MM.1S (cell line): Measurements from ENCODE around the gene PPOX.

Source experiments
- DNase-seq: peaks from one replicate; pipeline ENCODE4 v3.0.0-alpha.2; 2015
- H2AFZ ChIP-seq: fragments of 300-600 bp; sonication (generic); 2 replicates; pipeline ENCODE4 v1.6.0; 2016; ENCODE audit warnings: antibody characterized with exemption, low read length
- H3F3A ChIP-seq: fragments of 300-600 bp; sonication (generic); 2 replicates; pipeline ENCODE4 v1.6.1; 2016; ENCODE audit warnings: mild to moderate bottlenecking, antibody characterized with exemption, low read length, moderate library complexity, mixed read lengths; ENCODE audit not compliant: insufficient read depth
- H3K27ac ChIP-seq: fragments of 300-600 bp; sonication (generic); 2 replicates; pipeline ENCODE4 v1.5.1; 2016; ENCODE audit warnings: mild to moderate bottlenecking, low read length
- H3K27me3 ChIP-seq: fragments of 300-600 bp; sonication (generic); replicated peaks from 2 replicates; pipeline ENCODE4 v1.6.0; 2016; ENCODE audit warnings: low read length; ENCODE audit not compliant: insufficient read depth
- H3K36me3 ChIP-seq: fragments of 300-600 bp; sonication (generic); replicated peaks from 2 replicates; pipeline ENCODE4 v1.6.1; 2016; ENCODE audit warnings: mild to moderate bottlenecking, low read length, mixed read lengths; ENCODE audit not compliant: insufficient read depth
- H3K4me1 ChIP-seq: fragments of 300-600 bp; sonication (generic); 2 replicates; pipeline ENCODE4 v1.6.1; 2016; ENCODE audit warnings: low read length, mixed read lengths
- H3K4me2 ChIP-seq: fragments of 300-600 bp; sonication (generic); 2 replicates; pipeline ENCODE4 v1.6.0; 2016; ENCODE audit warnings: low read depth, low read length
- H3K4me3 ChIP-seq: fragments of 300-600 bp; sonication (generic); 2 replicates; pipeline ENCODE4 v1.5.1; 2016; ENCODE audit warnings: low read length, mixed read lengths
- H3K79me2 ChIP-seq: fragments of 300-600 bp; sonication (generic); 2 replicates; pipeline ENCODE4 v1.6.1; 2016; ENCODE audit warnings: mixed run types, low read length, mixed read lengths
- H3K9ac ChIP-seq: fragments of 300-600 bp; sonication (generic); 2 replicates; pipeline ENCODE4 v1.6.1; 2016; ENCODE audit warnings: low read length, mixed read lengths
- H3K9me2 ChIP-seq: fragments of 300-600 bp; sonication (generic); replicated peaks from 2 replicates; pipeline ENCODE4 v1.6.1; 2016; ENCODE audit warnings: mild to moderate bottlenecking, low read length, mixed read lengths; ENCODE audit not compliant: insufficient read depth
- H3K9me3 ChIP-seq: fragments of 300-600 bp; sonication (generic); replicated peaks from 2 replicates; pipeline ENCODE4 v1.6.1; 2016; ENCODE audit warnings: mild to moderate bottlenecking, low read length, mixed read lengths; ENCODE audit not compliant: insufficient read depth
- H4K20me1 ChIP-seq: fragments of 300-600 bp; sonication (generic); 2 replicates; pipeline ENCODE4 v1.6.1; 2016; ENCODE audit warnings: mild to moderate bottlenecking, low read length, moderate library complexity, mixed read lengths; ENCODE audit not compliant: insufficient read depth
- CTCF ChIP-seq: fragments of 300-600 bp; sonication (generic); IDR thresholded peaks from 2 replicates; pipeline ENCODE4 v1.5.1; 2016; ENCODE audit warnings: antibody characterized with exemption, low read length, mixed read lengths
- EZH2 ChIP-seq: fragments of 300-600 bp; sonication (generic); optimal IDR thresholded peaks from 2 replicates; pipeline ENCODE3; 2017; ENCODE audit warnings: low read depth, mild to moderate bottlenecking, antibody characterized with exemption, low read length, mixed read lengths
- EZH2phosphoT487 ChIP-seq: fragments of 300-600 bp; sonication (generic); IDR thresholded peaks from 2 replicates; pipeline ENCODE4 v1.6.1; 2018; ENCODE audit warnings: antibody characterized with exemption, low read length

The PPOX gene

DNA sequence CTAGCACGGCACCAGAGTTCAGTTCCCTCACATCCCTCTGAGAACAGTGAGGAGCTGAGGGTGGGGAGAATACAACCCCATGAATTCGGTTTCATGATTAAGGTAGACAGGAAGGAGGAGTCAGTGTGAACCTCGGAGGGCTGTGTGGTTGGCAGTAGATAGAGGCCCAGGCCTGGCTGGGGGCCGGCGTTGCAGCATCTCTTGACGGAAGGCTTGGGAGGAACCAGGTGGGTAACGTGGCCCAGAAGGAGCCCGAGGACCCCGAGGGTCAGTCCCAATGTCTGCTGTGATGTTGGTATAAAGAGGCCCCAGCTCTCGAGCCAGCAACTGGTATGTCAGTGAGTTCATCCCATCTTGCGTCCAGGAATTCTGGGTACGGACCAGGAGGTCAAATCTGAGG is 5.5 kb downstream of the PPOX start:
- H3F3A ChIP-seq: peaks cover 46% of the 10 kb centered on the region
- H3K4me1 ChIP-seq: peaks cover 34% of the 10 kb centered on the region
- H3K36me3 ChIP-seq: peaks cover 43% of the 10 kb centered on the region
- H3K9me2 ChIP-seq: no peaks in the 10 kb centered on the region
- H4K20me1 ChIP-seq: 0 out of 2 replicates have a peak, but pooled peaks cover 6% of the 10 kb centered on the region
- H3K9ac ChIP-seq: no peak overlapping the region
- no peak for DNase-seq
- peaks cover 61% of the 10 kb centered on the region for H3K79me2 ChIP-seq
- H3K4me2 ChIP-seq: no peak overlapping the region
- no peaks in the 10 kb centered on the region for H3K9me3 ChIP-seq
- H2AFZ ChIP-seq: no peak overlapping the region
- no peak overlapping the region for H3K4me3 ChIP-seq
- no peak for TF ChIP-seq EZH2
- TF ChIP-seq EZH2phosphoT487: no peak
- TF ChIP-seq CTCF: no peak
- no peaks in the 10 kb centered on the region for H3K27me3 ChIP-seq
- H3K27ac ChIP-seq: no peak overlapping the region

DNA sequence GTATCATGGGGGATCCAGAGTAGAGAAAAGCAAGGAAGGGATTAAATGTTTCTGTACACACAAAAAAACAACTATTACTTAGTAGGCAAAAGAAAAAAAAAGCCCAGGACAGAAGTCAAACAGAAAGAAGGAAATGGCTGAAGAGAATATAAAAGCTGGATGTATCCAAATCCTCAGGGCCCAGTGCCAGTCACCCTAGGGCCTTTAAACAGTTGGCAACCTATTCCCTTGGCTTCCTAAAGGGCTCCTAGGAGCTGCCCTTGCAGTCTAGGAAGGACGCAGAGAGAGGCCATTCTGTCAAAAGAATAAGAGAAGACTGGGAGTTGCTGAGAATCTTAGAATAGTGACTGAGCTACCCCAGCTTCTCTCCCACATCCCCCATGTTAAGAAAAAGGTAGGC is 6.1 kb downstream of the PPOX start:
- Histone ChIP-seq H3K4me2 (no peak overlapping the region), H3K9me2 (no peaks in the 10 kb centered on the region), H3K9me3 (no peaks in the 10 kb centered on the region), H3F3A (peaks cover 47% of the 10 kb centered on the region), H3K36me3 (peaks cover 43% of the 10 kb centered on the region), H4K20me1 (0 out of 2 replicates have a peak, but pooled peaks cover 6% of the 10 kb centered on the region), H3K9ac (no peak overlapping the region), H2AFZ (no peak overlapping the region), H3K4me1 (peaks cover 30% of the 10 kb centered on the region), H3K27ac (no peak overlapping the region), H3K27me3 (no peaks in the 10 kb centered on the region), H3K4me3 (no peak overlapping the region), H3K79me2 (peaks cover 61% of the 10 kb centered on the region)
- TF ChIP-seq EZH2phosphoT487 (no peak), EZH2 (no peak), CTCF (no peak)
- no peak for DNase-seq

DNA sequence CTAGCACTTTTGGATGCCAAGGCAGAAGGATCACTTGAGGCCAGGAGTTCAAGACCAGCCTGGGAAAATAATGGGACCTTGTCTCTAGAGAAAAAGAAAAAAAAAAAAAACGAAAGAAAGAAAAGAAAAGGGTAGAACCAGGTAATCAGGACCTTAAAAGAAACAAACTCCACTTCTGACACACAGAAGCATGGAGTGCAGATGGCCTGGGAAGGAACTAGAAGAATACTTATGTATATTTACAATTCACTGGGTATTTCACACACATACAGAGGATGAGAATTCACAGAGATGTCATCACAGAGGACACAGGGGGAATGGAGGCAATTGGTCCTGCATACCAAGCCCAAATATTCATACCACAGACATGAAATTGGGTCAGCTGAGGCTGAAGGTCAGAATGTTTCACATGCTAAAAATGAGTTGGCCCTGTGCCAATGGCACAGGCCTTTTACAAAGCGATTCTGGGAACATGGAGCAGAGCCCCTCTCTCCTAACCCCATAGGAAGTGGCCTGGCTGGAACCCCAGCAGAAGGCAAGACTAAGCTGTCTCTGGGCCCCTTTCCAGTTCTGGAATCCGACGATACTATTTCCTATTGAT is 6.7 kb downstream of the PPOX start:
- Histone ChIP-seq H3K36me3 (peaks cover 43% of the 10 kb centered on the region), H3K9me3 (no peaks in the 10 kb centered on the region), H3K79me2 (peaks cover 62% of the 10 kb centered on the region), H3K4me3 (no peak overlapping the region), H3K27me3 (no peaks in the 10 kb centered on the region), H3K9ac (no peak overlapping the region; the same call in 1 of the 2 replicates), H3K4me1 (peaks cover 35% of the 10 kb centered on the region), H3K27ac (peak overlapping the region; percentile 4; the same call in 1 of the 2 replicates), H3K9me2 (no peaks in the 10 kb centered on the region), H3K4me2 (peak overlapping the region; percentile 11; the same call in 1 of the 2 replicates), H4K20me1 (0 out of 2 replicates have a peak, but pooled peaks cover 6% of the 10 kb centered on the region), H3F3A (peaks cover 50% of the 10 kb centered on the region), H2AFZ (no peak overlapping the region)
- DNase-seq: no peak
- TF ChIP-seq EZH2phosphoT487: no peak
- TF ChIP-seq EZH2: no peak
- TF ChIP-seq CTCF: no peak
